WTC11 (cell line): ENCODE measurements around the gene DSE. TPM values are rescaled to one million over a fixed set of nuclear protein-coding genes. Genes with fewer than 3 reads are reported as not detected.

Experiments
- ATAC-seq: fragments of 200-7000 bp; cut with Tn5 transposase; 2 replicates; pipeline ENCODE4 v1.10.0; 2021; ENCODE audit warnings: mild to moderate bottlenecking, moderate library complexity
- CTCF ChIA-PET: fragments of 300-600 bp; sonication (Branson Sonifier 250); formaldehyde crosslinking; loops from one replicate; lab custom pipeline; 2021; ENCODE audit warnings: antibody characterized with exemption; lab: Charles Lee
- POLR2A ChIA-PET: fragments of 350-600 bp; sonication (Branson Sonifier 250); formaldehyde crosslinking; loops from one replicate; lab custom pipeline; 2021; ENCODE audit warnings: antibody characterized with exemption; lab: Charles Lee
- DNase-seq: peaks from one replicate; pipeline ENCODE4 v3.0.0; 2021; ENCODE audit warnings: low spot score
- H3K27ac Mint-ChIP-seq: 2 replicates; pipeline ENCODE4 v1.8.0; 2021; ENCODE audit warnings: mixed read lengths
- H3K27me3 Mint-ChIP-seq: 2 replicates; pipeline ENCODE4 v1.8.0; 2021; ENCODE audit warnings: low read depth, mild to moderate bottlenecking, moderate library complexity, mixed read lengths
- H3K36me3 Mint-ChIP-seq: 2 replicates; pipeline ENCODE4 v1.8.0; 2021; ENCODE audit warnings: mixed read lengths
- H3K4me1 Mint-ChIP-seq: 2 replicates; pipeline ENCODE4 v1.8.0; 2022; ENCODE audit warnings: mixed read lengths
- H3K4me3 Mint-ChIP-seq: 2 replicates; pipeline ENCODE4 v1.8.0; 2021; ENCODE audit warnings: mild to moderate bottlenecking, moderate library complexity, mixed read lengths
- H3K9me3 Mint-ChIP-seq: 2 replicates; pipeline ENCODE4 v1.8.0; 2021; ENCODE audit warnings: mixed read lengths
- ARID4B ChIP-seq: sonication (generic); formaldehyde crosslinking; IDR thresholded peaks from 2 replicates; pipeline ENCODE4 v1.8.0; 2023; ENCODE audit warnings: missing genetic modification reagents, mild to moderate bottlenecking, borderline replicate concordance
- ATF6 ChIP-seq: sonication (generic); formaldehyde crosslinking; IDR thresholded peaks from 2 replicates; pipeline ENCODE4 v1.8.1; 2023; ENCODE audit warnings: mild to moderate bottlenecking, missing genetic modification reagents
- ESRRA ChIP-seq: sonication (generic); formaldehyde crosslinking; IDR thresholded peaks from 2 replicates; pipeline ENCODE4 v1.8.1; 2022; ENCODE audit warnings: mild to moderate bottlenecking, missing genetic modification reagents, borderline replicate concordance
- ETV6 ChIP-seq: sonication (generic); formaldehyde crosslinking; IDR thresholded peaks from 2 replicates; pipeline ENCODE4 v1.8.1; 2022; ENCODE audit warnings: mild to moderate bottlenecking, missing genetic modification reagents
- FOXJ3 ChIP-seq: sonication (generic); formaldehyde crosslinking; IDR thresholded peaks from 2 replicates; pipeline ENCODE4 v1.9.0; 2021; ENCODE audit warnings: missing genetic modification reagents, mild to moderate bottlenecking, borderline replicate concordance
- GTF2I ChIP-seq: fragments of 250-450 bp; sonication (Bioruptor Pico); conservative IDR thresholded peaks from 2 replicates; pipeline ENCODE4 v1.4.0; 2021; ENCODE audit warnings: mild to moderate bottlenecking
- NFYB ChIP-seq: sonication (generic); formaldehyde crosslinking; conservative IDR thresholded peaks from 2 replicates; pipeline ENCODE4 v1.8.0; 2022; ENCODE audit warnings: low read depth, missing genetic modification reagents
- NR2C2 ChIP-seq: sonication (generic); formaldehyde crosslinking; IDR thresholded peaks from 2 replicates; pipeline ENCODE4 v1.8.0; 2022; ENCODE audit warnings: mild to moderate bottlenecking, missing genetic modification reagents
- PREB ChIP-seq: sonication (generic); formaldehyde crosslinking; IDR thresholded peaks from 2 replicates; pipeline ENCODE4 v1.8.1; 2022; ENCODE audit warnings: mild to moderate bottlenecking, missing genetic modification reagents, moderate library complexity, borderline replicate concordance
- SMAD3 ChIP-seq: sonication (generic); formaldehyde crosslinking; IDR thresholded peaks from 2 replicates; pipeline ENCODE4 v1.8.0; 2022; ENCODE audit warnings: missing genetic modification reagents, mild to moderate bottlenecking, borderline replicate concordance
- STAT6 ChIP-seq: sonication (generic); formaldehyde crosslinking; conservative IDR thresholded peaks from 2 replicates; pipeline ENCODE4 v1.8.1; 2023; ENCODE audit warnings: mild to moderate bottlenecking, low read depth, missing genetic modification reagents, moderate library complexity
- TCF7 ChIP-seq: sonication (generic); formaldehyde crosslinking; IDR thresholded peaks from 2 replicates; pipeline ENCODE4 v1.8.0; 2022; ENCODE audit warnings: mild to moderate bottlenecking, low read depth, missing genetic modification reagents, moderate library complexity
- TP53 ChIP-seq: sonication (generic); formaldehyde crosslinking; IDR thresholded peaks from 2 replicates; pipeline ENCODE4 v1.8.1; 2023; ENCODE audit warnings: mild to moderate bottlenecking, missing genetic modification reagents
- USF1 ChIP-seq: sonication (generic); formaldehyde crosslinking; IDR thresholded peaks from 2 replicates; pipeline ENCODE4 v1.8.0; 2022; ENCODE audit warnings: mild to moderate bottlenecking, missing genetic modification reagents
- ZNF121 ChIP-seq: sonication (generic); formaldehyde crosslinking; IDR thresholded peaks from 2 replicates; pipeline ENCODE4 v1.8.0; 2023; ENCODE audit warnings: missing genetic modification reagents
- ZNF219 ChIP-seq: sonication (generic); formaldehyde crosslinking; IDR thresholded peaks from 2 replicates; pipeline ENCODE4 v1.8.0; 2023; ENCODE audit warnings: missing genetic modification reagents, mild to moderate bottlenecking, borderline replicate concordance
- ZNF263 ChIP-seq: sonication (generic); formaldehyde crosslinking; IDR thresholded peaks from 2 replicates; pipeline ENCODE4 v1.8.1; 2022; ENCODE audit warnings: low read depth, mild to moderate bottlenecking, moderate library complexity, missing genetic modification reagents
- ZNF281 ChIP-seq: sonication (generic); formaldehyde crosslinking; IDR thresholded peaks from 2 replicates; pipeline ENCODE4 v1.8.0; 2023; ENCODE audit warnings: mild to moderate bottlenecking, missing genetic modification reagents
- total RNA-seq: library from RNA; stranded (reverse); gene quantifications from 3 replicates; pipeline ENCODE4 v1.2.3, GENCODE V29; 2021

DSE gene
- total RNA-seq, 1 experiment from 2014 or later: 78.3 TPM

- ATAC-seq: no peak
- Mint-ChIP-seq H3K27ac (no peak within 1 kb of the TSS), H3K4me3 (peak within 1 kb of the TSS; percentile 60), H3K4me1 (peaks cover 30% of the 10 kb centered on the region), H3K9me3 (no peaks in the 10 kb centered on the region), H3K36me3 (no peaks in the 10 kb centered on the region), H3K27me3 (peaks cover 56% of the 10 kb centered on the region)
- ChIA-PET POLR2A (no interaction called here), CTCF (interaction anchor here (0.8 to 1.4 kb wide), 2 partner anchors 173 to 193 kb away, joined by 3 read pairs; no protein-coding TSS in a partner anchor)
- no peak for TF ChIP-seq ETV6 (CRISPR knock-in tag)
- TF ChIP-seq ZNF121 (CRISPR knock-in tag): no peak
- no peak for TF ChIP-seq TCF7 (CRISPR knock-in tag)
- no peak for TF ChIP-seq ESRRA (CRISPR knock-in tag)
- TF ChIP-seq FOXJ3 (CRISPR knock-in tag): no peak
- no peak for TF ChIP-seq NR2C2
- no peak for TF ChIP-seq PREB (CRISPR knock-in tag)
- no peak for TF ChIP-seq SMAD3
- no peak for DNase-seq
Measured at GRCh38 chr6:116461331-116461931, 90.7 kb downstream of the DSE start, which contains the start of gene CALHM6. TSS of gene CALHM6 (plus strand) at chr6:116461375. CDS start at chr6:116461930, 555 bp downstream.

- DNase-seq: peak; percentile 86
- peak overlapping the region; percentile 60 for H3K4me3 Mint-ChIP-seq
- no peaks in the 10 kb centered on the region for H3K9me3 Mint-ChIP-seq
- peaks cover 30% of the 10 kb centered on the region for H3K4me1 Mint-ChIP-seq
- H3K27me3 Mint-ChIP-seq: peaks cover 55% of the 10 kb centered on the region
- CTCF ChIA-PET: interaction anchor here (0.7 to 1.7 kb wide), 6 partner anchors 11 to 194 kb away, joined by 3 to 4 read pairs (median 4); no protein-coding TSS in a partner anchor
- H3K27ac Mint-ChIP-seq: no peak overlapping the region
- ATAC-seq: peak; percentile 92
- H3K36me3 Mint-ChIP-seq: no peaks in the 10 kb centered on the region
- POLR2A ChIA-PET: no interaction called here
- TF ChIP-seq GTF2I (CRISPR knock-in tag) (no peak), STAT6 (CRISPR knock-in tag) (peak; percentile 78; the same call in 1 of the 2 replicates), ZNF219 (CRISPR knock-in tag) (0 out of 2 replicates have a peak, but pooled peaks have one; percentile 62), NFYB (CRISPR knock-in tag) (peak; percentile 27; the same call in 1 of the 2 replicates), USF1 (CRISPR knock-in tag) (no peak; the same call in 1 of the 2 replicates), ZNF121 (CRISPR knock-in tag) (peak; percentile 65), TP53 (CRISPR knock-in tag) (peak; percentile 96), ZNF281 (CRISPR knock-in tag) (peak; percentile 62), ZNF263 (CRISPR knock-in tag) (peak; percentile 77), ARID4B (peak; percentile 91), ATF6 (CRISPR knock-in tag) (no peak)
Measured at GRCh38 chr6:116461932-116462885, 91.5 kb downstream of the DSE start.
